OCI-LY1 (cell line): ENCODE results near the gene PTGR1.

ENCODE experiments used
- EZH2 ChIP-seq: fragments of 200-600 bp; sonication (generic), shearing (Covaris generic); IDR thresholded peaks from 2 replicates; pipeline ENCODE4 v1.8.0; 2017; ENCODE audit warnings: borderline replicate concordance, mixed run types, mild to moderate bottlenecking, antibody characterized with exemption, low read length, moderate library complexity, mixed read lengths
- TF ChIP-seq, protein P1 (sequence below): fragments of 200-600 bp; sonication (generic), shearing (Covaris generic); IDR thresholded peaks from 2 replicates; pipeline ENCODE4 v1.5.1; 2017; ENCODE audit warnings: mild to moderate bottlenecking, antibody characterized with exemption, low read length, moderate library complexity, mixed read lengths

DNA sequence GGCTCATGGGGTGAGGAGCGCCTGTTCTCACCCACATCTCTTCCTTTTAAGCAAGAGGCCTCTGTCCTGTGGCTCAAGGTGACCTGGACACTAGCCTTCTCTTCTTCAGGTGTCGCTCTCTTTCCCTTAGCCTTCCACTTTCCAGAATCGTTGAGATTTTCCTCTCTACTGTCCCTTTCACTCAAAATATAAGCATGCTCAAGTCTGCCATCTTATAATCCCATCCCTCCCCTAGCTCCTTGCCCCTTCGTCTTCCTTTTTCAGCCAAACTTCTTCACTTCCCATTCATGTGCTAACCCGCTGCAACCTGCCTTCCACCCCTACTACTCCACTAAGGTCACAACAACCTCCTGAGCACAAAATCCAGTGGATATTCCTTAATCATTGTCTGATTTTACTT is 13.1 kb downstream of the PTGR1 start:
- TF ChIP-seq, protein P1, sequence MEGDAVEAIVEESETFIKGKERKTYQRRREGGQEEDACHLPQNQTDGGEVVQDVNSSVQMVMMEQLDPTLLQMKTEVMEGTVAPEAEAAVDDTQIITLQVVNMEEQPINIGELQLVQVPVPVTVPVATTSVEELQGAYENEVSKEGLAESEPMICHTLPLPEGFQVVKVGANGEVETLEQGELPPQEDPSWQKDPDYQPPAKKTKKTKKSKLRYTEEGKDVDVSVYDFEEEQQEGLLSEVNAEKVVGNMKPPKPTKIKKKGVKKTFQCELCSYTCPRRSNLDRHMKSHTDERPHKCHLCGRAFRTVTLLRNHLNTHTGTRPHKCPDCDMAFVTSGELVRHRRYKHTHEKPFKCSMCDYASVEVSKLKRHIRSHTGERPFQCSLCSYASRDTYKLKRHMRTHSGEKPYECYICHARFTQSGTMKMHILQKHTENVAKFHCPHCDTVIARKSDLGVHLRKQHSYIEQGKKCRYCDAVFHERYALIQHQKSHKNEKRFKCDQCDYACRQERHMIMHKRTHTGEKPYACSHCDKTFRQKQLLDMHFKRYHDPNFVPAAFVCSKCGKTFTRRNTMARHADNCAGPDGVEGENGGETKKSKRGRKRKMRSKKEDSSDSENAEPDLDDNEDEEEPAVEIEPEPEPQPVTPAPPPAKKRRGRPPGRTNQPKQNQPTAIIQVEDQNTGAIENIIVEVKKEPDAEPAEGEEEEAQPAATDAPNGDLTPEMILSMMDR = no peak
- TF ChIP-seq EZH2 = no peak
